Mesenchymal stem cell (in vitro differentiated cells and primary cell): ENCODE results near the gene RAB37.

Source experiments
- DNase-seq: peaks from one replicate; pipeline ENCODE4 v3.0.0-alpha.2; 2013
- H2AFZ ChIP-seq: one replicate; pipeline ENCODE4 v1.6.1; 2013; ENCODE audit warnings: low read depth, mild to moderate bottlenecking, control low read depth, inconsistent platforms, low read length, moderate library complexity
- H2AK5ac ChIP-seq: 2 replicates; pipeline ENCODE4 v1.6.1; 2013; ENCODE audit warnings: low read length, moderate library complexity, mild to moderate bottlenecking, inconsistent platforms; ENCODE audit not compliant: severe bottlenecking
- H2BK120ac ChIP-seq: one replicate; pipeline ENCODE4 v1.6.1; 2013; ENCODE audit warnings: low read depth, mild to moderate bottlenecking, inconsistent platforms, low read length, moderate library complexity
- H2BK12ac ChIP-seq, 2 experiments: one replicate each; pipeline ENCODE4 v1.6.1; 2013; ENCODE audit warnings: inconsistent platforms in 2 of 2, low read length in 2 of 2, mild to moderate bottlenecking in 2 of 2, moderate library complexity in 2 of 2, control low read depth in 1 of 2
- H2BK15ac ChIP-seq: one replicate; pipeline ENCODE4 v1.6.1; 2013; ENCODE audit warnings: mild to moderate bottlenecking, low read depth, inconsistent platforms; ENCODE audit not compliant: poor library complexity, severe bottlenecking
- H2BK5ac ChIP-seq: 2 replicates; pipeline ENCODE4 v1.6.1; 2013; ENCODE audit warnings: low read depth, mild to moderate bottlenecking, low read length, control low read depth, inconsistent platforms; ENCODE audit not compliant: poor library complexity, severe bottlenecking
- H3K14ac ChIP-seq, 2 experiments: one replicate each; pipeline ENCODE4 v1.6.1; 2013; ENCODE audit warnings: inconsistent platforms in 2 of 2, low read length in 2 of 2, control low read depth in 1 of 2, mild to moderate bottlenecking in 1 of 2, moderate library complexity in 1 of 2
- H3K18ac ChIP-seq, 2 experiments: one replicate each; pipeline ENCODE4 v1.6.1; 2013; ENCODE audit warnings: inconsistent platforms in 2 of 2, low read length in 2 of 2, control low read depth in 1 of 2, low read depth in 1 of 2, mild to moderate bottlenecking in 1 of 2
- H3K23ac ChIP-seq, 2 experiments: one replicate each; pipeline ENCODE4 v1.6.1; 2013; ENCODE audit warnings: inconsistent platforms in 2 of 2, low read length in 2 of 2, mild to moderate bottlenecking in 2 of 2, moderate library complexity in 2 of 2, control low read depth in 1 of 2
- H3K27ac ChIP-seq: 2 replicates; pipeline ENCODE4 v1.5.1; 2013; ENCODE audit warnings: mild to moderate bottlenecking, moderate library complexity, low read length, control low read depth, inconsistent platforms; ENCODE audit not compliant: poor library complexity, severe bottlenecking
- H3K27me3 ChIP-seq, 2 experiments: 2 replicates each; pipeline versions ENCODE4 v1.6.1 to v1.7.0; 2013; ENCODE audit warnings: low read length in 2 of 2, mild to moderate bottlenecking in 2 of 2, moderate library complexity in 2 of 2, control low read depth in 1 of 2, inconsistent platforms in 1 of 2; ENCODE audit not compliant: control insufficient read depth in 1 of 2, insufficient read depth in 1 of 2
- H3K36me3 ChIP-seq, 2 experiments: 2 replicates each; pipeline versions ENCODE4 v1.6.1 to v1.7.0; 2013; ENCODE audit warnings: low read length in 2 of 2, control low read depth in 1 of 2, inconsistent platforms in 1 of 2, low read depth in 1 of 2, mild to moderate bottlenecking in 1 of 2; ENCODE audit not compliant: insufficient read depth in 2 of 2, control insufficient read depth in 1 of 2
- H3K4ac ChIP-seq, 2 experiments: one replicate each; pipeline ENCODE4 v1.6.1; 2013; ENCODE audit warnings: inconsistent platforms in 2 of 2, low read length in 2 of 2, mild to moderate bottlenecking in 2 of 2, moderate library complexity in 2 of 2, control low read depth in 1 of 2, low read depth in 1 of 2
- H3K4me1 ChIP-seq: 2 replicates; pipeline ENCODE4 v1.6.1; 2013; ENCODE audit warnings: low read depth, low read length, control low read depth; ENCODE audit not compliant: control insufficient read depth, insufficient read depth
- H3K4me2 ChIP-seq: 2 replicates; pipeline ENCODE4 v1.6.1; 2013; ENCODE audit warnings: low read length, mild to moderate bottlenecking, inconsistent platforms; ENCODE audit not compliant: poor library complexity, severe bottlenecking
- H3K4me3 ChIP-seq, 2 experiments: 2 replicates each; pipeline versions ENCODE4 v1.5.1 to v1.7.0; 2013; ENCODE audit warnings: low read length in 2 of 2, mild to moderate bottlenecking in 2 of 2, control low read depth in 1 of 2, low read depth in 1 of 2; ENCODE audit not compliant: insufficient read depth in 1 of 2
- H3K79me1 ChIP-seq: replicated peaks from 2 replicates; pipeline ENCODE4 v1.6.1; 2013; ENCODE audit warnings: mild to moderate bottlenecking, control low read depth, low read length, inconsistent platforms; ENCODE audit not compliant: poor library complexity, severe bottlenecking
- H3K9ac ChIP-seq: 2 replicates; pipeline ENCODE4 v1.7.0; 2013; ENCODE audit warnings: mild to moderate bottlenecking, low read length, moderate library complexity
- H3K9me3 ChIP-seq: 2 replicates; pipeline ENCODE4 v1.7.0; 2013; ENCODE audit warnings: mild to moderate bottlenecking, low read length; ENCODE audit not compliant: control insufficient read depth
- H4K8ac ChIP-seq: one replicate; pipeline ENCODE4 v1.6.1; 2013; ENCODE audit warnings: inconsistent platforms, mild to moderate bottlenecking, low read length, moderate library complexity
- H4K91ac ChIP-seq: one replicate; pipeline ENCODE4 v1.6.1; 2013; ENCODE audit warnings: mild to moderate bottlenecking, low read length, inconsistent platforms
- WGBS: methylation state at CpG from one replicate; pipeline ENCODE4 v1.1.7; 2013; ENCODE audit warnings: mixed read lengths; 5-methylcytosine and 5-hydroxymethylcytosine counted together

The RAB37 gene

GRCh38 chr17:74729866-74730265 is 7.2 kb upstream of the RAB37 start:
- H2BK12ac ChIP-seq, result no peak overlapping the region
- H3K27ac ChIP-seq, result no peak overlapping the region
- no peak overlapping the region for H2BK5ac ChIP-seq
- H3K4me2 ChIP-seq, result no peak overlapping the region
- no peak overlapping the region for H2BK15ac ChIP-seq
- H2AK5ac ChIP-seq, result no peak overlapping the region
- H3K36me3 ChIP-seq, result no peaks in the 10 kb centered on the region
- H3K23ac ChIP-seq, result no peak overlapping the region
- H3K27me3 ChIP-seq, result peaks cover 21 to 42% of the 10 kb centered on the region in 2 experiments
- 88% methylated on average over 15 of the region's 15 CpGs for whole genome bisulfite sequencing
- H3K18ac ChIP-seq, result no peak overlapping the region
- H3K14ac ChIP-seq, result no peak overlapping the region
- H3K4ac ChIP-seq, result no peak overlapping the region
- H3K9ac ChIP-seq, result no peak overlapping the region
- H4K91ac ChIP-seq, result no peak overlapping the region
- H3K4me3 ChIP-seq, result no peak overlapping the region
- H3K79me1 ChIP-seq, result no peaks in the 10 kb centered on the region
- no peak overlapping the region for H2AFZ ChIP-seq
- no peaks in the 10 kb centered on the region for H3K4me1 ChIP-seq
- no peak for DNase-seq
- no peak overlapping the region for H4K8ac ChIP-seq
- H3K9me3 ChIP-seq, result no peaks in the 10 kb centered on the region
- H2BK120ac ChIP-seq, result no peak overlapping the region

GRCh38 chr17:74730491-74731346 is 6.3 kb upstream of the RAB37 start:
- Histone ChIP-seq H3K79me1 (no peaks in the 10 kb centered on the region), H3K14ac (no peak overlapping the region), H3K4ac (no peak overlapping the region), H4K91ac (no peak overlapping the region), H3K4me1 (no peaks in the 10 kb centered on the region), H3K9me3 (no peaks in the 10 kb centered on the region), H2BK120ac (no peak overlapping the region), H3K9ac (no peak overlapping the region), H3K4me2 (no peak overlapping the region), H2AK5ac (no peak overlapping the region), H3K27me3 (peaks cover 24 to 47% of the 10 kb centered on the region in 2 experiments), H3K36me3 (no peaks in the 10 kb centered on the region), H3K27ac (no peak overlapping the region), H3K18ac (no peak overlapping the region), H3K23ac (no peak overlapping the region), H4K8ac (no peak overlapping the region), H2BK5ac (no peak overlapping the region), H3K4me3 (no peak overlapping the region), H2BK15ac (no peak overlapping the region), H2AFZ (no peak overlapping the region), H2BK12ac (no peak overlapping the region)
- 87% methylated on average over 13 of the region's 16 CpGs for WGBS
- DNase-seq, result no peak

- H2AK5ac ChIP-seq, result no peak overlapping the region
- 46% methylated on average over 3 of the region's 4 CpGs for WGBS
- H3K36me3 ChIP-seq, result no peaks in the 10 kb centered on the region
- H3K4me1 ChIP-seq, result peaks cover 2% of the 10 kb centered on the region
- H2BK12ac ChIP-seq, result no peak overlapping the region
- no peak overlapping the region for H3K4me2 ChIP-seq
- H2AFZ ChIP-seq, result no peak overlapping the region
- H3K9me3 ChIP-seq, result no peaks in the 10 kb centered on the region
- no peak overlapping the region for H3K4me3 ChIP-seq
- no peaks in the 10 kb centered on the region for H3K79me1 ChIP-seq
- no peak overlapping the region for H3K23ac ChIP-seq
- no peak overlapping the region for H3K18ac ChIP-seq
- H2BK15ac ChIP-seq, result no peak overlapping the region
- H4K91ac ChIP-seq, result no peak overlapping the region
- H3K27ac ChIP-seq, result no peak overlapping the region
- H3K9ac ChIP-seq, result no peak overlapping the region
- DNase-seq, result no peak
- no peak overlapping the region for H2BK5ac ChIP-seq
- H4K8ac ChIP-seq, result no peak overlapping the region
- no peak overlapping the region for H2BK120ac ChIP-seq
- peaks cover 30 to 52% of the 10 kb centered on the region in 2 experiments for H3K27me3 ChIP-seq
- no peak overlapping the region for H3K14ac ChIP-seq
- H3K4ac ChIP-seq, result no peak overlapping the region
These were observed 5.8 kb upstream of the RAB37 start for GRCh38 chr17:74731347-74731605.

GRCh38 chr17:74732042-74732867 is 4.8 kb upstream of the RAB37 start:
- H3K79me1 ChIP-seq, result no peaks in the 10 kb centered on the region
- no peak overlapping the region for H3K4me2 ChIP-seq
- 72% methylated on average over 12 of the region's 12 CpGs for WGBS
- H3K9me3 ChIP-seq, result no peaks in the 10 kb centered on the region
- H2AFZ ChIP-seq, result no peak overlapping the region
- peaks cover 12% of the 10 kb centered on the region for H3K4me1 ChIP-seq
- H2BK120ac ChIP-seq, result no peak overlapping the region
- H2BK15ac ChIP-seq, result no peak overlapping the region
- no peak overlapping the region for H3K27ac ChIP-seq
- no peak overlapping the region for H3K9ac ChIP-seq
- H2AK5ac ChIP-seq, result no peak overlapping the region
- H3K36me3 ChIP-seq, result no peaks in the 10 kb centered on the region
- no peak overlapping the region for H4K91ac ChIP-seq
- H3K23ac ChIP-seq, result no peak overlapping the region
- no peak overlapping the region for H2BK5ac ChIP-seq
- no peak overlapping the region for H3K4me3 ChIP-seq
- peaks cover 37 to 52% of the 10 kb centered on the region in 2 experiments for H3K27me3 ChIP-seq
- no peak overlapping the region for H3K4ac ChIP-seq
- H3K18ac ChIP-seq, result no peak overlapping the region
- no peak for DNase-seq
- no peak overlapping the region for H2BK12ac ChIP-seq
- no peak overlapping the region for H4K8ac ChIP-seq
- no peak overlapping the region for H3K14ac ChIP-seq
